HCT116 (cell line): ENCODE measurements around the gene SYNE2.

ENCODE experiments used
- ATF3 ChIP-seq: IDR thresholded peaks from 2 replicates; pipeline ENCODE4 v1.6.1; 2012
- CTCF ChIP-seq, 3 experiments: fragments of 200-600 bp in 1 of 3; sonication (generic) in 1 of 3; IDR thresholded peaks in 2 of 3; conservative IDR thresholded peaks in 1 of 3; 2 replicates each; pipeline ENCODE4 v1.5.1; 2012 to 2017; ENCODE audit warnings: low read depth in 2 of 3, low read length in 2 of 3, antibody characterized with exemption in 1 of 3, borderline replicate concordance in 1 of 3, control low read depth in 1 of 3, mild to moderate bottlenecking in 1 of 3, mixed read lengths in 1 of 3, mixed run types in 1 of 3, moderate library complexity in 1 of 3; ENCODE audit not compliant: insufficient read depth in 1 of 3
- EZH2 ChIP-seq: fragments of 200-600 bp; sonication (generic); IDR thresholded peaks from 2 replicates; pipeline ENCODE4 v1.6.1; 2017; ENCODE audit warnings: antibody characterized with exemption, mixed run types
- JUND ChIP-seq: IDR thresholded peaks from 2 replicates; pipeline ENCODE4 v1.6.1; 2012
- POLR2A ChIP-seq: IDR thresholded peaks from 2 replicates; pipeline ENCODE4 v1.7.0; 2011; ENCODE audit warnings: borderline replicate concordance; ENCODE audit not compliant: insufficient read depth, insufficient read length; ENCODE audit errors: extremely low read depth
- POLR2AphosphoS5 ChIP-seq: IDR thresholded peaks from 2 replicates; pipeline ENCODE4 v1.6.1; 2011; ENCODE audit warnings: mild to moderate bottlenecking, low read depth, low read length, moderate library complexity

- TF ChIP-seq CTCF (IDR thresholded peaks at IDR 0.05 in 2 of 3, conservative IDR thresholded peaks at IDR 0.05 in 1 of 3; ENCODE audit: borderline replicate concordance in 1 of 3, insufficient read depth in 1 of 3, low read depth in 2 of 3, low read length in 2 of 3) (no peak), POLR2AphosphoS5 (no peak), POLR2A (no peak), JUND (no peak), ATF3 (no peak), EZH2 (no peak)
These were observed 262.0 kb downstream of the SYNE2 start for GRCh38 chr14:64114796-64115195.
